CD4-positive, alpha-beta memory T cell (primary cell): ENCODE data around the gene ABHD5. TPM values are rescaled to one million over a fixed set of nuclear protein-coding genes. Genes with fewer than 3 reads are reported as not detected.
A peak's percentile ranks its signal among the peaks of the same experiment; 100 is the strongest.

ENCODE experiments used
- CTCF ChIA-PET: fragments of 350-600 bp; sonication (Branson Sonifier 250); formaldehyde crosslinking; loops from one replicate; lab custom pipeline; 2021; ENCODE audit warnings: inconsistent platforms; ENCODE audit not compliant: partially characterized antibody; lab: Charles Lee
- POLR2A ChIA-PET: fragments of 350-600 bp; sonication (Branson Sonifier 250); formaldehyde crosslinking; loops from one replicate; lab custom pipeline; 2021; ENCODE audit not compliant: partially characterized antibody; lab: Charles Lee
- DNase-seq, 5 donors: peaks; one replicate each; pipeline versions ENCODE4 v3.0.0 to v3.0.0-alpha.2; 2020 to 2022; ENCODE audit warnings: mixed read lengths in 1 of 5
- H3K27ac ChIP-seq: one replicate; pipeline ENCODE4 v1.7.0; 2013; ENCODE audit warnings: low read depth, low read length
- H3K27me3 ChIP-seq: 2 replicates; pipeline ENCODE4 v1.7.0; 2013; ENCODE audit warnings: mild to moderate bottlenecking, low read length, moderate library complexity; ENCODE audit not compliant: insufficient read depth
- H3K36me3 ChIP-seq: 2 replicates; pipeline ENCODE4 v1.7.0; 2013; ENCODE audit warnings: mild to moderate bottlenecking, low read length, moderate library complexity; ENCODE audit not compliant: insufficient read depth
- H3K4me1 ChIP-seq: 2 replicates; pipeline ENCODE4 v1.7.0; 2013; ENCODE audit warnings: mild to moderate bottlenecking, low read length, moderate library complexity; ENCODE audit not compliant: insufficient read depth
- H3K4me3 ChIP-seq, 2 donors: one replicate each; pipeline ENCODE4 v1.7.0; 2013; ENCODE audit warnings: low read length in 2 of 2, mild to moderate bottlenecking in 1 of 2
- H3K9me3 ChIP-seq, 2 donors: one replicate each; pipeline ENCODE4 v1.7.0; 2013; ENCODE audit warnings: low read length in 2 of 2, control low read depth in 1 of 2; ENCODE audit not compliant: control insufficient read depth in 1 of 2
- H3K27ac Mint-ChIP-seq, 7 donors: one replicate each; pipeline ENCODE4 v1.8.0; 2020 to 2021; ENCODE audit warnings: mixed read lengths in 7 of 7, mild to moderate bottlenecking in 6 of 7, inconsistent platforms in 3 of 7, moderate library complexity in 3 of 7
- H3K27me3 Mint-ChIP-seq, 2 donors: one replicate each; pipeline ENCODE4 v1.8.0; 2020 to 2021; ENCODE audit warnings: mixed read lengths in 2 of 2
- H3K36me3 Mint-ChIP-seq, 2 donors: one replicate each; pipeline ENCODE4 v1.8.0; 2020 to 2021; ENCODE audit warnings: mixed read lengths in 2 of 2, inconsistent platforms in 1 of 2, mild to moderate bottlenecking in 1 of 2
- H3K4me1 Mint-ChIP-seq, 4 donors: one replicate each; pipeline ENCODE4 v1.8.0; 2020 to 2021; ENCODE audit warnings: mixed read lengths in 4 of 4, mild to moderate bottlenecking in 1 of 4
- H3K4me3 Mint-ChIP-seq, 8 donors: one replicate each; pipeline ENCODE4 v1.8.0; 2020 to 2021; ENCODE audit warnings: mixed read lengths in 8 of 8, mild to moderate bottlenecking in 7 of 8, moderate library complexity in 6 of 8, inconsistent platforms in 3 of 8
- H3K9me3 Mint-ChIP-seq, 8 donors: one replicate each; pipeline ENCODE4 v1.8.0; 2020 to 2021; ENCODE audit warnings: mixed read lengths in 8 of 8, mild to moderate bottlenecking in 5 of 8, inconsistent platforms in 3 of 8, moderate library complexity in 1 of 8
- intact Hi-C: fragments of 100-400 bp; cut with micrococcal nuclease; formaldehyde crosslinking; loops from one replicate; pipeline ENCODE4 v1.15.1; 2023
- polyA plus RNA-seq, 2 donors: library from polyadenylated mRNA; unstranded; fragments of 300-500 nt; fragmentation: Illumina TruSeq; gene quantifications; one replicate each; pipeline ENCODE4 v1.2.3, GENCODE V29; 2021
- total RNA-seq, 2 experiments: library from RNA; stranded (reverse); gene quantifications; one replicate each; pipeline ENCODE4 v1.2.3, GENCODE V29; 2021

ABHD5 gene
- total and polyA plus RNA-seq, 4 experiments from 2014 or later, result 5.3 to 7.5 (median 6.6) TPM

DNA sequence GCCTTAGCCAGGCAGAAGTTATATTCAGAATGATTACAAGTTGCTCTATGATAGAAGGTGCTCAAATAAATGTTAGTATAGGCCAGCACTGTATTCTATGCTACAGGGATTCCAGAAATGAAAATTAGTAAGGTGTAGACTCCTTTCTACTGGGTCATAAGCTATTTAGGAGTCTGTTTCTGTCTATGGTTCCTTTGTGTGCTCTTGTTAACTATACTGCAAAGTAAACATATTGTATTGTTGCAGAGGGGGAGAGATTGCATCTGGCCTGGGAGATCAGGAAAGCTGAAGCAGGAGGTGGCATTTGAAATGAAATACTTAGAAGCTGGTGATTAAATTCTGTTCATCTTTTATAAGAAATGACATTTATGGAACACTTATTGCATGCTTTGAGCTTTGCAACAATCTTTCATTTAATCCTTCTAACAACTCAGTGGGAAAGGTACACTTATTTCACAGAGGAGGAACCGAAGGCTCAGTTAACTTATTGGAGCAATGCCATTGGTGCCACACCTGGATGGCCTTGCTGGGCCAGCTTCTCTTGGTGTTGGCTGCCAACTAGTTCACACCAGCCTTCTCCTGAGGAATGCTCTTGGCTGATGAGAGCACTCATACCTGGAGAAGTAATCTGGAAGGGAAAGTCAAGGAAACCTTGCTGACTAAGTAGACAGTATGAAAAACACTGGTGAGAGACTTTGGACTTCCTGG lies 39.1 kb downstream of the ABHD5 start:
- H3K27me3 ChIP-seq, result no peaks in the 10 kb centered on the region
- Mint-ChIP-seq H3K36me3 (peaks cover 7 to 15% of the 10 kb centered on the region in 2 donors), H3K9me3 (no peaks in the 10 kb centered on the region), H3K4me3 (no peak overlapping the region), H3K27me3 (no peaks in the 10 kb centered on the region), H3K4me1 (no peaks in the 10 kb centered on the region), H3K27ac (no peak overlapping the region)
- no peak overlapping the region for H3K4me3 ChIP-seq
- no peak for DNase-seq
- H3K9me3 ChIP-seq, result no peaks in the 10 kb centered on the region
- ChIA-PET POLR2A (no interaction called here), CTCF (interaction anchor here (0.7 kb wide), 1 partner anchor 126 kb away, joined by 3 read pairs; no protein-coding TSS in a partner anchor)
- intact Hi-C loops, result no loop called here
- H3K27ac ChIP-seq, result no peak overlapping the region
- no peaks in the 10 kb centered on the region for H3K4me1 ChIP-seq
- H3K36me3 ChIP-seq, result no peaks in the 10 kb centered on the region

DNA sequence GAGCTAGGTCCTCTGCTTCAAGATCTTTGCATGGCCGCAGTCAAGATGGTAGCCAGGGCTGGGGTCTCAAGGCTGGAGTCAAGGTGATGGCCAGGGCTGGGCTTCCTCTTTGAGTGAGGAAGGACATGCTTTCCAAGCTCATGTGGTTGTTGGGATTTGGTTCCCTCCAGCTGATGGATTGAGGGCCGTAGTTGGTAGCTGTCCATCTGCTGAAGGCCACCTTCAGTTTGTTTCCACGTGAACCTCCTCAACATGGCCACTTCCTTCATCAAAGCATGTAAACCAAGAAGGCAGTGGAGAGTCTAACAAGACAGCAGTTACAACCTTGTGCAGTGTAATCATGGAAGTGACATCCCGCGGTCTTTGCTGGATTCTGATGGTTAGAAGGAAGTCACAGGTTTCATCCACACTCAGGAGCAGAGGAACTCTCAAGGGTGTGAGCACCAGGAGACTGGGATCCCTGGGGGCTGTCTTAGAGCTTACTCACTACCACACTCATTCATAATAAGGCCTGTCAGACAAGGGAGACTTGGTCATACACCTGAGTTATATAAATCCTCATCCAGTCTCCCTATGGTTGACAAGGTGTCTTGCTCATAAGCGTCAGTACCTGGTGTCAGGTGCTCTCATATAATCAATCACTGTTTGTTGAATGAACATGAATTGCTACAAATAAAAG lies 42.1 kb downstream of the ABHD5 start:
- no peak for DNase-seq
- CTCF ChIA-PET, result interaction anchor here (0.7 kb wide), 1 partner anchor 27 kb away, joined by 3 read pairs; no protein-coding TSS in a partner anchor
- Histone ChIP-seq H3K27ac (no peak overlapping the region), H3K9me3 (no peaks in the 10 kb centered on the region), H3K27me3 (no peaks in the 10 kb centered on the region), H3K4me1 (no peaks in the 10 kb centered on the region), H3K4me3 (no peak overlapping the region), H3K36me3 (no peaks in the 10 kb centered on the region)
- peaks cover 7 to 11% of the 10 kb centered on the region in 2 donors for H3K36me3 Mint-ChIP-seq
- no peak overlapping the region for H3K4me3 Mint-ChIP-seq
- no peaks in the 10 kb centered on the region for H3K4me1 Mint-ChIP-seq
- H3K27me3 Mint-ChIP-seq, result no peaks in the 10 kb centered on the region
- POLR2A ChIA-PET, result no interaction called here
- H3K27ac Mint-ChIP-seq, result no peak overlapping the region
- no peaks in the 10 kb centered on the region for H3K9me3 Mint-ChIP-seq
- intact Hi-C loops, result no loop called here

DNA sequence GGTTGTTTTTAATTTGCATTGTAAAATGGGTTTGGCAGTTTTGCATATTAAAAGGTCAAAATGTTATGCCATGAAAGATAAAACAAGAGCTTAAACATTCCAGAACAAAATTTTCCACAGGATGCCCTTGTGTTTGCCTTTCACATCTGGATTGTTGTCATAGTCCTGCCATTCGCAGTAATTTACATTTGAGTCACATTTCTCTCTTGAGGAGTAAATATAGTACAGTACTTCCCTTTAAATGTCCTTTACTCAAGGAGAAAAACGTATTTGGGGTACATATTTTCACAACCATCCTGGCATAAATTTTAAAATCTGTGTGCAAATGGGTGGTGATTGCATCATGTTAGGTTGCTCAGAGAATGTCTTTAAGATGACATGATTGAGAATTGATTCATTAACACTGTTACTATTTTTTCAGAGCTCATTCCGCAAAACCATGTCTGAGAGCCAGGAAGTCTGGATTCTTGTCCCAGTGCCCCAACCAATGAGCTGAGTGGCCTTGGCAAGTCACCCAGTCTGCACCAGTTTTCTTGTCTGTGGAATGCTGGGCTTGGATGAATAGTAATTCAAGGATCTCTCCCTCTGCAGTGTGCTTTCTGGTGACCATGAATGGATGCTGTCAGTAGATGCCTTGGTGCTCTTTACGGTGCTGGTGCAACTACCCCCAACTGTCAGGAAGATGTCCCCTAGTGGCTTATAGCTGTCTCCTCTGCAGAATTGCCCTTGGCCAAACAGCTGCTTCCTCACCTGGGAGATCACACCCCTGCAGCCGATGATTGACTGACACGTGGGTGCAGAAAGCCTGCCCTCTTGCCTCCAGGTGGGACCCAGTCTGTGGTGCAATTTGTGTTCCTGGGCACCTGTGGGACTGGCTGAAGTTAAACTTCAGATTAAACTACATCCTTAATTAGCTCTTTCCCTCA lies 43.0 kb downstream of the ABHD5 start:
- peaks cover 5 to 11% of the 10 kb centered on the region in 2 donors for H3K36me3 Mint-ChIP-seq

DNA sequence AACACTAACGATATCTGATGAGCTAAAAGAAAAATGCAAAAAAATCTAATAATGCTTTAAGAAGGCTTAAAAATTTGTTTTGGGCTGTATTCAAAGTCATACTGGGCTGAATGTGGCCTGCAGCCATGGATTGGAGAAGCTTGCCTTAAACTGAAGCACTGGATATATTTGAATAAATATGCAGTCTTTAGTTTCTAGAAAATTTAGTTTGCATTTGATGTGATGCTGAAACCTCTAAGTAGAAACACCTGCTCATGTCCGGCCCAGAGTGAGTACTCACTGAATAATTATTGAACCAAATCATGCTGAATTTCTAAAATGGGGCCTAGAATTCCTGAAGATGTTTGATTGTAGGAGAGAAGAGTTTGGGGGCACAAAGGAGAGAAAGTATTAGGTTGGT lies 43.9 kb downstream of the ABHD5 start:
- no peak for DNase-seq
- Histone ChIP-seq H3K4me1 (no peaks in the 10 kb centered on the region), H3K27me3 (no peaks in the 10 kb centered on the region), H3K4me3 (no peak overlapping the region), H3K36me3 (no peaks in the 10 kb centered on the region), H3K27ac (no peak overlapping the region), H3K9me3 (no peaks in the 10 kb centered on the region)
- H3K27me3 Mint-ChIP-seq, result no peaks in the 10 kb centered on the region
- peaks cover 3 to 8% of the 10 kb centered on the region in 2 donors for H3K36me3 Mint-ChIP-seq
- no peak overlapping the region for H3K27ac Mint-ChIP-seq
- ChIA-PET POLR2A (no interaction called here), CTCF (no interaction called here)
- H3K4me3 Mint-ChIP-seq, result no peak overlapping the region
- no peaks in the 10 kb centered on the region for H3K4me1 Mint-ChIP-seq
- no peaks in the 10 kb centered on the region for H3K9me3 Mint-ChIP-seq
- intact Hi-C loops, result no loop called here

More for the DNA sequence above, 43.0 kb downstream of the ABHD5 start:
- Histone ChIP-seq H3K9me3 (no peaks in the 10 kb centered on the region), H3K4me3 (no peak overlapping the region), H3K27me3 (no peaks in the 10 kb centered on the region), H3K27ac (no peak overlapping the region), H3K36me3 (no peaks in the 10 kb centered on the region), H3K4me1 (no peaks in the 10 kb centered on the region)
- intact Hi-C loops, result no loop called here
- no peak for DNase-seq
- Mint-ChIP-seq H3K4me1 (no peaks in the 10 kb centered on the region), H3K27ac (no peak overlapping the region), H3K4me3 (no peak overlapping the region), H3K9me3 (no peaks in the 10 kb centered on the region), H3K27me3 (no peaks in the 10 kb centered on the region)
- POLR2A ChIA-PET, result no interaction called here
- CTCF ChIA-PET, result interaction anchor here (0.7 kb wide), 1 partner anchor 26 kb away, joined by 3 read pairs; no protein-coding TSS in a partner anchor

DNA sequence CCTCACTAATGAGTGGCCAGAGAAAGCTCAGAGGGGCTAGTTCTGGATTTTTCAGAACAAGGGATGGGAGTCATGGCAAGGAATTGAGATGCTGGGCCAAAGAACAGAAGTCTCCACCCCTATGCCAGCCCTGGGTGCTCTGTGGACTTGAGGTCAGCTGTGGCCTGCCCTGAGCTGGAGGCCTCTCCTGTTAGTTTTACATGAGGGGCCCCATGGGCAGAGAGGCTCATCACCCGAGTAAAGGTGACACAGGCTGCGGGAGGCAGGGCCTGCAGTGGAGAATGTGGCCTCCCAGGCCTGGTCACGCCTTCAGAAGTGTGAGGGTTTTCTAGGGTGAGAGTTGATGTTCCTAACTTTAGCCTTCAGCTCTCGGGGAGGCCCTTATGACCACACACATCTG lies 44.9 kb downstream of the ABHD5 start:
- ChIA-PET POLR2A (no interaction called here), CTCF (no interaction called here)
- Mint-ChIP-seq H3K36me3 (peaks cover 0 to 3% of the 10 kb centered on the region in 2 donors), H3K27me3 (no peaks in the 10 kb centered on the region), H3K4me1 (no peaks in the 10 kb centered on the region), H3K9me3 (no peaks in the 10 kb centered on the region), H3K4me3 (no peak overlapping the region), H3K27ac (no peak overlapping the region)
- H3K27me3 ChIP-seq, result no peaks in the 10 kb centered on the region
- no peak overlapping the region for H3K27ac ChIP-seq
- intact Hi-C loops, result no loop called here
- no peak for DNase-seq
- H3K9me3 ChIP-seq, result no peaks in the 10 kb centered on the region
- no peaks in the 10 kb centered on the region for H3K4me1 ChIP-seq
- no peaks in the 10 kb centered on the region for H3K36me3 ChIP-seq
- no peak overlapping the region for H3K4me3 ChIP-seq

DNA sequence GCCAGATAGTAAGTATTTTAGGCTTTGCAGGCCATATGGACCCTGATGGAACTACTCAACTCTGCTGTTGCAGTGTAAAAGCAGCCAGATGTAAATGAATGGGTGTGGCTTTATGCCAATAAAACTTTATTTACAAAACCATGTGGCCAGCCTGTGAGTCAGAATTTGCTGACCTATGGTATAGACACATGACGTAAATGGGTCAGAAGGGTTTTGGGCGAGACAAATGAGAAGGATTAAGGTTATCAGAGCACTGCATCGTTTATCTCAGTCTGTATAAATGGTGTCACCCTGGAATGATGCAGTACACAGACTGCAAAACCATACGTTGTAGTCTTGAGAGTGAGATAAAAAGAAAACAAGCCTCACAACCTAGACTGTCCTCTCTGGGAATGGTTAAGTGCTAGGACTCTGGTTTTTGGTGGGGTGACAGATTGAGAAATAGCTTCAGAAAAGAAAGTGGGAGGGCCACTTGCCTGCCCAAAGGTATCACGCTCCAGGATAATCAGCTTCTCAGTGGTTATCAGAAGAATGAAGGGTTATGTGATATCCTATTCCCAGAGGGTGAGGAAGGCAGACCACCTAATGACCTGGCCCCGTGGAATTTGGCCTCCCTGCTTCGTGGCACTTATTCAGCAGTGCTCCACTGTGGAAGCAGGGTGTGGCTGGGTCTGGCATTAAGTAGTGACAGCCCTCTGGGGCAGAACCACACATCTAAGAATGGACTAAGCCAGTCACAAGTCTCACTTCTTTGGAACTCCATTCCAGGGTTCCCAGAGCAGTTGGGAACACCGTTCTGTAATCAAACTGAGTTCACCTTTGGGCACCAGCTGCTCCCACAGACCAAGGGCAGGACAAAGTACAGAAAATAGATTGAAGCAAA lies 46.1 kb downstream of the ABHD5 start:
- ChIA-PET CTCF (no interaction called here), POLR2A (no interaction called here)
- H3K4me1 ChIP-seq, result no peaks in the 10 kb centered on the region
- no peaks in the 10 kb centered on the region for H3K4me1 Mint-ChIP-seq
- H3K36me3 Mint-ChIP-seq, result peaks cover 0 to 3% of the 10 kb centered on the region in 2 donors
- no peak for DNase-seq
- peaks cover 0 to 3% of the 10 kb centered on the region in 2 donors for H3K27me3 Mint-ChIP-seq
- intact Hi-C loops, result no loop called here
- peak overlapping the region in 1 of 7 donors; percentile 61 for H3K27ac Mint-ChIP-seq
- H3K27ac ChIP-seq, result no peak overlapping the region
- no peak overlapping the region for H3K4me3 Mint-ChIP-seq
- no peaks in the 10 kb centered on the region for H3K9me3 Mint-ChIP-seq
- H3K27me3 ChIP-seq, result no peaks in the 10 kb centered on the region
- no peaks in the 10 kb centered on the region for H3K36me3 ChIP-seq
- H3K9me3 ChIP-seq, result no peaks in the 10 kb centered on the region
- no peak overlapping the region for H3K4me3 ChIP-seq
